Keratinocyte (primary cell): ENCODE results near the gene JAKMIP3. TPM values are rescaled to one million over a fixed set of nuclear protein-coding genes. Genes with fewer than 3 reads are reported as not detected.

Source experiments
- DNase-seq: peaks from one replicate; pipeline ENCODE4 v3.0.0-alpha.2; 2011; ENCODE audit warnings: low read depth, missing footprints, low spot score
- FAIRE-seq: peaks from 2 replicates; lab custom pipeline; 2011; peaks lifted over from hg19 to GRCh38; lab: Jason Lieb, UNC
- H2AFZ ChIP-seq: 2 replicates; pipeline ENCODE4 v1.6.0; 2012; ENCODE audit warnings: low read length, control low read depth, inconsistent platforms; ENCODE audit not compliant: control insufficient read depth
- H3K27ac ChIP-seq: 2 replicates; pipeline ENCODE4 v1.5.1; 2011; ENCODE audit warnings: low read length; ENCODE audit not compliant: control insufficient read depth, insufficient read depth
- H3K27me3 ChIP-seq: 3 replicates; pipeline ENCODE4 v1.6.0; 2011; ENCODE audit warnings: low read length; ENCODE audit not compliant: control insufficient read depth, insufficient read depth; ENCODE audit errors: extremely low read depth
- H3K36me3 ChIP-seq, 2 experiments: 2 replicates in 1 of 2; 3 replicates in 1 of 2; pipeline ENCODE4 v1.5.1; 2011; ENCODE audit warnings: low read length in 2 of 2, mild to moderate bottlenecking in 1 of 2; ENCODE audit not compliant: control insufficient read depth in 2 of 2, insufficient read depth in 2 of 2; ENCODE audit errors: extremely low read depth in 1 of 2
- H3K4me1 ChIP-seq: 3 replicates; pipeline ENCODE4 v1.5.1; 2011; ENCODE audit warnings: low read length; ENCODE audit not compliant: control insufficient read depth, insufficient read depth; ENCODE audit errors: extremely low read depth
- H3K4me2 ChIP-seq: 3 replicates; pipeline ENCODE4 v1.6.0; 2011; ENCODE audit warnings: low read depth, low read length; ENCODE audit not compliant: control insufficient read depth, insufficient read depth; ENCODE audit errors: extremely low read depth
- H3K4me3 ChIP-seq, 3 experiments: fragments of 200-600 bp in 1 of 3; sonication (generic) in 1 of 3; 2 replicates in 2 of 3; 3 replicates in 1 of 3; pipeline ENCODE4 v1.5.1; 2011 to 2016; ENCODE audit warnings: low read length in 3 of 3, mild to moderate bottlenecking in 3 of 3, control low read depth in 2 of 3, inconsistent platforms in 1 of 3, low read depth in 1 of 3, mixed read lengths in 1 of 3, mixed run types in 1 of 3, moderate library complexity in 1 of 3; ENCODE audit not compliant: control insufficient read depth in 2 of 3, insufficient read depth in 2 of 3; ENCODE audit errors: extremely low read depth in 1 of 3
- H3K79me2 ChIP-seq: 2 replicates; pipeline ENCODE4 v1.6.0; 2012; ENCODE audit warnings: low read length; ENCODE audit not compliant: control insufficient read depth, insufficient read depth
- H3K9ac ChIP-seq: 3 replicates; pipeline ENCODE4 v1.6.0; 2011; ENCODE audit warnings: low read length; ENCODE audit not compliant: control insufficient read depth, insufficient read depth; ENCODE audit errors: extremely low read depth
- H3K9me1 ChIP-seq: 3 replicates; pipeline ENCODE4 v1.6.0; 2011; ENCODE audit warnings: low read length; ENCODE audit not compliant: control insufficient read depth, insufficient read depth; ENCODE audit errors: extremely low read depth
- H3K9me3 ChIP-seq: 2 replicates; pipeline ENCODE4 v1.5.1; 2012; ENCODE audit warnings: low read depth, low read length; ENCODE audit not compliant: control insufficient read depth
- H4K20me1 ChIP-seq: 3 replicates; pipeline ENCODE4 v1.6.0; 2011; ENCODE audit warnings: low read length; ENCODE audit not compliant: control insufficient read depth, insufficient read depth; ENCODE audit errors: extremely low read depth
- CTCF ChIP-seq, 3 experiments: IDR thresholded peaks in 1 of 3; conservative IDR thresholded peaks in 1 of 3; optimal IDR thresholded peaks in 1 of 3; 2 replicates in 2 of 3; 3 replicates in 1 of 3; pipeline versions ENCODE3 to v1.5.1; 2011; ENCODE audit warnings: low read length in 3 of 3, mild to moderate bottlenecking in 3 of 3, moderate library complexity in 2 of 3, control low read depth in 1 of 3, inconsistent platforms in 1 of 3; ENCODE audit not compliant: insufficient read depth in 2 of 3; ENCODE audit errors: extremely low read depth in 1 of 3
- EZH2 ChIP-seq: IDR thresholded peaks from one replicate; pipeline ENCODE4 v1.6.1; 2012; ENCODE audit warnings: inconsistent platforms, mild to moderate bottlenecking, low read length, moderate library complexity
- dilution Hi-C: fragments of 300-500 bp; cut with MboI; formaldehyde crosslinking; loops from one replicate; pipeline ENCODE4 v1.7.0; 2020; ENCODE audit warnings: low sequenced_read_pairs; ENCODE audit not compliant: extremely low pct_ligation_motif_present
- polyA plus RNA-seq, 5 experiments: library from polyadenylated mRNA; depleted of rRNA in 3 of 5; stranded (reverse) in 3 of 5; stranded (forward) in 1 of 5; unstranded in 1 of 5; fragments of >200 nt; gene quantifications; 1 replicate in 1 of 5; 2 replicates in 3 of 5; 3 replicates in 1 of 5; pipeline versions ENCODE4 v1.2.1 to v1.2.3, GENCODE V29; 2011 to 2012; ENCODE audit warnings: missing spikeins in 2 of 5, low read depth in 1 of 5, low replicate concordance in 1 of 5

The JAKMIP3 gene
- polyA plus RNA-seq, 1 donor (not counting 4 experiments of a cell fraction or from before 2014, with no cell fraction given), result 0.05 TPM

- FAIRE-seq (no peak), DNase-seq (no peak)
- H2AFZ ChIP-seq, result no peak overlapping the region
- H3K9ac ChIP-seq, result no peak overlapping the region
- dilution Hi-C loops, result no loop called here
- no peak overlapping the region for H3K4me3 ChIP-seq
- no peaks in the 10 kb centered on the region for H3K9me1 ChIP-seq
- no peaks in the 10 kb centered on the region for H3K9me3 ChIP-seq
- H3K27me3 ChIP-seq, result peaks cover 4% of the 10 kb centered on the region
- H3K4me1 ChIP-seq, result peaks cover 6% of the 10 kb centered on the region
- H3K4me2 ChIP-seq, result no peak overlapping the region
- H3K27ac ChIP-seq, result no peak overlapping the region
- no peak for TF ChIP-seq CTCF (optimal IDR thresholded peaks at IDR 0.05 in 1 of 3, IDR thresholded peaks at IDR 0.05 in 1 of 3, conservative IDR thresholded peaks at IDR 0.05 in 1 of 3; ENCODE audit: extremely low read depth in 1 of 3, insufficient read depth in 2 of 3, low read length in 3 of 3)
- no peak for TF ChIP-seq EZH2
- H4K20me1 ChIP-seq, result no peaks in the 10 kb centered on the region
- no peaks in the 10 kb centered on the region for H3K36me3 ChIP-seq
- no peaks in the 10 kb centered on the region for H3K79me2 ChIP-seq
These were observed 45.3 kb upstream of the JAKMIP3 start for GRCh38 chr10:132020456-132020855.

GRCh38 chr10:132021046-132021445 lies 44.7 kb upstream of the JAKMIP3 start:
- TF ChIP-seq CTCF (optimal IDR thresholded peaks at IDR 0.05 in 1 of 3, IDR thresholded peaks at IDR 0.05 in 1 of 3, conservative IDR thresholded peaks at IDR 0.05 in 1 of 3; ENCODE audit: extremely low read depth in 1 of 3, insufficient read depth in 2 of 3, low read length in 3 of 3), result no peak
- no peak for TF ChIP-seq EZH2
- dilution Hi-C loops, result no loop called here

More at GRCh38 chr10:132021046-132021445, 44.7 kb upstream of the JAKMIP3 start:
- Histone ChIP-seq H3K9me1 (no peaks in the 10 kb centered on the region), H3K9me3 (no peaks in the 10 kb centered on the region), H3K27ac (no peak overlapping the region), H4K20me1 (no peaks in the 10 kb centered on the region), H3K27me3 (peaks cover 4% of the 10 kb centered on the region), H2AFZ (no peak overlapping the region), H3K4me1 (peaks cover 3% of the 10 kb centered on the region), H3K4me2 (no peak overlapping the region), H3K79me2 (no peaks in the 10 kb centered on the region), H3K9ac (no peak overlapping the region), H3K36me3 (no peaks in the 10 kb centered on the region), H3K4me3 (no peak overlapping the region)
- FAIRE-seq, result no peak
- DNase-seq, result no peak
